PFSK-1 (cell line): ENCODE data around the gene PDE6H.

Experiments used
- FOXP2 ChIP-seq: optimal IDR thresholded peaks from 2 replicates; pipeline ENCODE3; 2011; ENCODE audit warnings: borderline replicate concordance, control low read depth, inconsistent platforms; ENCODE audit not compliant: insufficient read depth; ENCODE audit errors: extremely low read length, extremely low read depth
- POLR2AphosphoS5 ChIP-seq: IDR thresholded peaks from 2 replicates; pipeline ENCODE4 v1.6.1; 2012; ENCODE audit warnings: low read depth, mild to moderate bottlenecking, control low read depth, low read length, moderate library complexity
- SIN3A ChIP-seq: IDR thresholded peaks from 2 replicates; pipeline ENCODE4 v1.6.1; 2012; ENCODE audit warnings: mild to moderate bottlenecking, low read length, moderate library complexity, borderline replicate concordance; ENCODE audit not compliant: insufficient read depth
- TAF1 ChIP-seq: IDR thresholded peaks from 2 replicates; pipeline ENCODE4 v1.6.1; 2012; ENCODE audit warnings: low read length, control low read depth, borderline replicate concordance; ENCODE audit not compliant: insufficient read depth
- TF ChIP-seq, protein P1 (sequence below), 2 experiments: IDR thresholded peaks; 2 replicates each; pipeline versions ENCODE4 v1.6.1 to v1.8.0; 2011 to 2012; ENCODE audit warnings: low read depth in 2 of 2, low read length in 2 of 2, control low read depth in 1 of 2, inconsistent platforms in 1 of 2, mild to moderate bottlenecking in 1 of 2, moderate library complexity in 1 of 2; ENCODE audit not compliant: insufficient read depth in 1 of 2

PDE6H gene

DNA sequence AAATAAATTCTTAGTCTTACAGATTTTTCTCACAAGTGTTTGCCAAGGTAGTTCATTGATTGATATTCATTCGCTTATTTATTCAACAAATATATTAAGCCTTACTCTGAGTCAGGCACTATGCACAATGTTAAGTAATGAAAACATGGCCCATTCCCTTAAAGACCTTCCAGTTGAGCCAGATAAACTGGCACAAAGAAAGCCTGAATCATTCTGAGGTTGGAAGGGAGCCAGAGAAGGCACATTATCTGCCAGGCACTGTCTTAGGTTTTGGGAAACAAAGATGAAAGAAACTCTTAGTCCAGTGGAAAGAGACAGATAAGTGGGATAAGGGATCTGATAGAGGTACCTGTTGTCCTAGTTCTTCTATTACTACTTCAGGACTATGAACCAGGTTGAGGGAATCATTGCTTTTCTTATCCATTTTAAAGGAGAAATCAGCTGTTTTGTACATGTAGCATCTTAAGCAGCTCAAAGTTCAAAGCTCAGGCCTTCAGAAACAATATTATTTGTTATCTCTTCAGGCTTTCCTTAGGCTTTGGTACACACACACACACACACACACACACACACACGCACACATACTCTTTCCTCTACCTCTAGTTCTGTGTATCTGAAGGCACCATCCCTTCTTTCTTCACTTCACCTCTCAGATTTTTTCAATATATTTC lies 27.0 kb downstream of the PDE6H start:
- TF ChIP-seq SIN3A (no peak), FOXP2 (no peak), TAF1 (no peak), POLR2AphosphoS5 (no peak)
- TF ChIP-seq, protein P1, sequence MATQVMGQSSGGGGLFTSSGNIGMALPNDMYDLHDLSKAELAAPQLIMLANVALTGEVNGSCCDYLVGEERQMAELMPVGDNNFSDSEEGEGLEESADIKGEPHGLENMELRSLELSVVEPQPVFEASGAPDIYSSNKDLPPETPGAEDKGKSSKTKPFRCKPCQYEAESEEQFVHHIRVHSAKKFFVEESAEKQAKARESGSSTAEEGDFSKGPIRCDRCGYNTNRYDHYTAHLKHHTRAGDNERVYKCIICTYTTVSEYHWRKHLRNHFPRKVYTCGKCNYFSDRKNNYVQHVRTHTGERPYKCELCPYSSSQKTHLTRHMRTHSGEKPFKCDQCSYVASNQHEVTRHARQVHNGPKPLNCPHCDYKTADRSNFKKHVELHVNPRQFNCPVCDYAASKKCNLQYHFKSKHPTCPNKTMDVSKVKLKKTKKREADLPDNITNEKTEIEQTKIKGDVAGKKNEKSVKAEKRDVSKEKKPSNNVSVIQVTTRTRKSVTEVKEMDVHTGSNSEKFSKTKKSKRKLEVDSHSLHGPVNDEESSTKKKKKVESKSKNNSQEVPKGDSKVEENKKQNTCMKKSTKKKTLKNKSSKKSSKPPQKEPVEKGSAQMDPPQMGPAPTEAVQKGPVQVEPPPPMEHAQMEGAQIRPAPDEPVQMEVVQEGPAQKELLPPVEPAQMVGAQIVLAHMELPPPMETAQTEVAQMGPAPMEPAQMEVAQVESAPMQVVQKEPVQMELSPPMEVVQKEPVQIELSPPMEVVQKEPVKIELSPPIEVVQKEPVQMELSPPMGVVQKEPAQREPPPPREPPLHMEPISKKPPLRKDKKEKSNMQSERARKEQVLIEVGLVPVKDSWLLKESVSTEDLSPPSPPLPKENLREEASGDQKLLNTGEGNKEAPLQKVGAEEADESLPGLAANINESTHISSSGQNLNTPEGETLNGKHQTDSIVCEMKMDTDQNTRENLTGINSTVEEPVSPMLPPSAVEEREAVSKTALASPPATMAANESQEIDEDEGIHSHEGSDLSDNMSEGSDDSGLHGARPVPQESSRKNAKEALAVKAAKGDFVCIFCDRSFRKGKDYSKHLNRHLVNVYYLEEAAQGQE (IDR thresholded peaks at IDR 0.05; ENCODE audit: insufficient read depth in 1 of 2, low read depth in 2 of 2, low read length in 2 of 2): no peak

DNA sequence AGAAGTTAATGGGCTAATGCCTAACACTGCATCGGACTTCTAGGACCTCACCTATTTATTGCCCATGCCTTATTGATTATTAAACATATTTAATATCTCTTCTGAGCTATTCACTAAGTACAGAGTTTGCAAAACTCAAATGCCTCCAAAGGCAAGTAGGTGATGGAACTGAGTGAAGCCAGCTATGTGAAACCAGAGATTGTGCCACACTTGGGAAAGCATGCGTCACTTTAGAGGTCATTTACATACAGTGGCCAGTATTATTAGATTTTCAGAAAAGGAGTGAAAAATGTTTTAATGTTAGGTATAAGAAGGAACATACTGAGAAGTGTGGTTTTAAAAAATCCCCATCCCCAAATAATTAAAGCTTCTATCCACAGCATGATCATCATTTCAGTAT lies 27.7 kb downstream of the PDE6H start:
- TF ChIP-seq TAF1 (no peak), POLR2AphosphoS5 (no peak), SIN3A (no peak), FOXP2 (no peak)
- TF ChIP-seq, protein P1 (IDR thresholded peaks at IDR 0.05; ENCODE audit: insufficient read depth in 1 of 2, low read depth in 2 of 2, low read length in 2 of 2): no peak

DNA sequence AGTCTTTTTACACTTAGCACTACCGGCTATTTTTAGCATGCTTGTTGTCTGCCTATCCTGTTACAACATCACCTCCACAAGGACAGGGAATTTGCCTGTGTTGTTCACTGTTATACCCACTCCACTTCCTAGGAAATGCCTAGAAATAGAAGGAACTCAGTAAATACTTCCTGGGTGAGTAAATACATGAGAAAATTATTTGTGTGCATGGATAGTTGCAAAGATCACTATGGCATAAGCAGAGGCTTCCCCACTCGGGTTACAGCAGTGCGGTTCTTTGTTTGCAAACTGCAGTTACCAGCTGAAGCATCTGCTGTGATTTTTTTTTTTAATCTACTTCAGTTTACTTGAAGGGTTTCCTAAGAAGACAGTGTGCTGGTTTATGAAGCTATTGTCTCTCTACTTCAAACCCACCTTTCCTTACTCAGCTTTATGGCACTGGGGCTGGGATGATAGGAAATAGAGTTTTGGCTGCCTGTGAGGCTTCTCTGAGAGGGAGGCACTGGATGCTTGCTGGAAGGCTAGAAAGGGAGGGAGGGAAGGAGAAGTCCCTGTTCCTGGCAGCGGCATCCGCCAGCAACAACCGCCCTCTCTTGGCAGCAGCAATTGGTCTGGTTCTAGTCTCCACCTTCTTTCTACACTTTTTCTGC lies 29.0 kb downstream of the PDE6H start:
- TF ChIP-seq FOXP2: no peak
- no peak for TF ChIP-seq SIN3A
- TF ChIP-seq, protein P1 (IDR thresholded peaks at IDR 0.05; ENCODE audit: insufficient read depth in 1 of 2, low read depth in 2 of 2, low read length in 2 of 2): no peak
- no peak for TF ChIP-seq POLR2AphosphoS5
- no peak for TF ChIP-seq TAF1

DNA sequence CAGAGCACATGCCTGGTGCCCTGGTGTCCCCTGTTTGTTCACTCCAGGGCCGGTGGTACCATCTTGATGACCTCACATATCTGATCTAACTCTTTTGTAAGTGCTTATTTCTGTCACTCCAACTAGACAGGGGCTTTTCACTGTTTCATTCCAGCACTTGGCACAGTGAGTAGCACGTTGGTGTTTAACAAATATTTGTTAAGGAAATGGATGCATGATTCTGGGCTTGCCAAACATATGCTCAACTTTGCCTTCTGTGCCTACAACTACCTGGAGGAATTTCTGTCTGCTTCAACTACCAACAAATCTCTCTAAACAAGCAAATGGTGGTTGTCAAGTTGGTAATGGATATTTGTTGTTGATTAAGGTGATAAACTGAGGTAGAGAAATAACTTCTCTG lies 31.6 kb downstream of the PDE6H start:
- no peak for TF ChIP-seq TAF1
- TF ChIP-seq, protein P1 (IDR thresholded peaks at IDR 0.05; ENCODE audit: insufficient read depth in 1 of 2, low read depth in 2 of 2, low read length in 2 of 2): no peak
- TF ChIP-seq POLR2AphosphoS5: no peak

DNA sequence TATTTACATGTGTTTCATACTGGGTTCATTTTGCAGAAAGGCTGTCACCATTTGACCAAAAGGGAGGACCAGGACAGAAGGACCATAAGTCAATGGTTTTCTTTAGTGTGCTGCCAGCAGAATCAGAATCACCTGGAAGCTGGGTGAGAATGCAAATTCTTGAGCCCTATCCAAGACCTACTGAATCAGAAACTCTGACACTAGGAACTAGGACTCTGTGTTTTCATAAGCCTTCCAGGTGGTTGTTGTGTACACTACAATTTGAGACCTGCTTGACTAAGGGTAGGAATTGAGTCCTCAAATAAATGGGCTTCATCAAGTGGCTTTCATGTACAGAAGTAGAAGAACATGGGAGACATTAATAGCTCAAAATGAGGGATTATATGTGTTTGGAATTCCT lies 32.2 kb downstream of the PDE6H start:
- no peak for TF ChIP-seq FOXP2
- TF ChIP-seq POLR2AphosphoS5: no peak
- TF ChIP-seq SIN3A: no peak
- no peak for TF ChIP-seq TAF1
- TF ChIP-seq, protein P1 (IDR thresholded peaks at IDR 0.05; ENCODE audit: insufficient read depth in 1 of 2, low read depth in 2 of 2, low read length in 2 of 2): no peak
